NT2/D1 (cell line): ENCODE measurements around the gene HS6ST2.

Experiments
- SUZ12 ChIP-seq: IDR thresholded peaks from 2 replicates; pipeline ENCODE4 v1.6.1; 2011; ENCODE audit not compliant: insufficient read length, insufficient read depth; ENCODE audit errors: extremely low read depth
- YY1 ChIP-seq: IDR thresholded peaks from 2 replicates; pipeline ENCODE4 v1.6.1; 2011; ENCODE audit not compliant: insufficient read length, insufficient read depth
- ZNF274 ChIP-seq: IDR thresholded peaks from 2 replicates; pipeline ENCODE4 v1.6.1; 2011; ENCODE audit warnings: mild to moderate bottlenecking, low read depth, low read length

GRCh38 chrX:132631579-132632232, 326.7 kb downstream of the HS6ST2 start:
- TF ChIP-seq ZNF274, result no peak
- no peak for TF ChIP-seq YY1
- TF ChIP-seq SUZ12, result no peak
